Motor neuron (in vitro differentiated cells): Measurements from ENCODE around the gene KSR2. TPM values are rescaled to one million over a fixed set of nuclear protein-coding genes. Genes with fewer than 3 reads are reported as not detected.

Experiments
- ATAC-seq, 8 experiments: fragments of 200-7000 bp; cut with Tn5 transposase; replicated peaks in 6 of 8; 2 replicates each; pipeline ENCODE4 v1.8.0; 2021; ENCODE audit warnings: mild to moderate bottlenecking in 8 of 8, moderate library complexity in 8 of 8
- H3K27ac ChIP-seq, 2 donors: fragments of 250-450 bp; sonication (Bioruptor Pico); 2 replicates each; pipeline ENCODE4 v1.9.0; 2021; ENCODE audit warnings: antibody characterized with exemption in 2 of 2, mild to moderate bottlenecking in 2 of 2, moderate library complexity in 1 of 2
- H3K4me1 ChIP-seq, 2 donors: fragments of 250-450 bp; sonication (Bioruptor Pico); replicated peaks in 1 of 2; 2 replicates each; pipeline ENCODE4 v1.6.1; 2021; ENCODE audit warnings: antibody characterized with exemption in 2 of 2, mild to moderate bottlenecking in 2 of 2, moderate library complexity in 1 of 2
- H3K4me3 ChIP-seq, 5 donors: fragments of 250-450 bp; sonication (Bioruptor Pico); 2 replicates each; pipeline ENCODE4 v1.9.0; 2021; ENCODE audit warnings: antibody characterized with exemption in 5 of 5, mild to moderate bottlenecking in 5 of 5, moderate library complexity in 4 of 5
- WGBS, 10 experiments: fragments of 450-650 bp; shearing (Covaris generic); methylation state at CpG; one replicate each; pipeline ENCODE4 v1.0.0; 2022; 5-methylcytosine and 5-hydroxymethylcytosine counted together
- in situ Hi-C, 9 experiments: fragments of 400-800 bp; cut with MboI; loops; one replicate each; pipeline ENCODE4 v1.15.0; 2021; ENCODE audit warnings: low sequenced_read_pairs in 9 of 9, low pct_unique_long_range_greater_than_20kb in 2 of 9; ENCODE audit not compliant: unreplicated experiment in 9 of 9
- total RNA-seq, 8 experiments: library from RNA; unstranded; fragments of 300-600 nt; gene quantifications; 2 replicates each; pipeline versions ENCODE4 v1.2.3 to v1.2.4, GENCODE V29; 2022

The KSR2 gene
- total RNA-seq, 8 experiments from 2014 or later: 0.09 to 2.3 (median 1.0) TPM

GRCh38 chr12:117986705-117987469, 18.1 kb upstream of the KSR2 start:
- Histone ChIP-seq H3K4me1 (no peaks in the 10 kb centered on the region), H3K4me3 (no peak overlapping the region), H3K27ac (no peak overlapping the region)
- 2 to 88% (median 46%) methylated on average over 1 to 4 of the region's 4 CpGs for WGBS, 10 experiments
- in situ Hi-C loops: no loop called here
- ATAC-seq: peak in 3 of 8 experiments; percentile 83 to 92 (median 92)

- no peak for ATAC-seq
- no peak overlapping the region for H3K27ac ChIP-seq
- in situ Hi-C loops: no loop called here
- no peaks in the 10 kb centered on the region for H3K4me1 ChIP-seq
- 80 to 100% (median 90%) methylated on average over 1 to 2 of the region's 2 CpGs; no CpG with 5 or more reads in 6 of the 10 experiments for WGBS, 10 experiments
- H3K4me3 ChIP-seq: no peak overlapping the region
Observed at GRCh38 chr12:117985182-117985581, 16.4 kb upstream of the KSR2 start.

- no peak for ATAC-seq
- in situ Hi-C loops: no loop called here
- Histone ChIP-seq H3K4me1 (no peaks in the 10 kb centered on the region), H3K4me3 (no peak overlapping the region), H3K27ac (no peak overlapping the region)
- 69 to 100% (median 88%) methylated on average over 1 to 4 of the region's 5 CpGs; no CpG with 5 or more reads in 5 of the 10 experiments for WGBS, 10 experiments
Observed at GRCh38 chr12:117981267-117981666, 12.5 kb upstream of the KSR2 start.

- 0 to 96% (median 48%) methylated on average over 1 to 4 of the region's 4 CpGs; no CpG with 5 or more reads in 2 of the 10 experiments for WGBS, 10 experiments
- H3K27ac ChIP-seq: no peak overlapping the region
- H3K4me1 ChIP-seq: no peaks in the 10 kb centered on the region
- in situ Hi-C loops: no loop called here
- no peak overlapping the region for H3K4me3 ChIP-seq
- ATAC-seq: peak in 3 of 8 experiments; percentile 85 to 95 (median 90)
Observed at GRCh38 chr12:117980616-117981015, 11.8 kb upstream of the KSR2 start.

- in situ Hi-C loops: no loop called here
- 43 to 100% (median 100%) methylated on average over 1 of the region's 1 CpG; no CpG with 5 or more reads in 1 of the 10 experiments for WGBS, 10 experiments
Observed at GRCh38 chr12:117977373-117977772, 8.6 kb upstream of the KSR2 start.

GRCh38 chr12:117975006-117975405, 6.2 kb upstream of the KSR2 start:
- WGBS, 10 experiments: 33 to 92% (median 64%) methylated on average over 1 to 3 of the region's 3 CpGs; no CpG with 5 or more reads in 3 of the 10 experiments
- ATAC-seq: no peak

More at GRCh38 chr12:117977373-117977772, 8.6 kb upstream of the KSR2 start:
- no peak overlapping the region for H3K27ac ChIP-seq
- no peaks in the 10 kb centered on the region for H3K4me1 ChIP-seq
- no peak overlapping the region for H3K4me3 ChIP-seq
- no peak for ATAC-seq

GRCh38 chr12:117972301-117972700, 3.5 kb upstream of the KSR2 start:
- peak in 1 of 8 experiments; percentile 55 for ATAC-seq
- Histone ChIP-seq H3K27ac (no peak overlapping the region), H3K4me3 (no peak overlapping the region), H3K4me1 (peaks cover 0 to 5% of the 10 kb centered on the region in 2 donors)
- in situ Hi-C loops: no loop called here
- WGBS, 10 experiments: 40 to 100% (median 69%) methylated on average over 1 to 2 of the region's 2 CpGs; no CpG with 5 or more reads in 5 of the 10 experiments

More at GRCh38 chr12:117975006-117975405, 6.2 kb upstream of the KSR2 start:
- Histone ChIP-seq H3K4me3 (no peak overlapping the region), H3K4me1 (no peaks in the 10 kb centered on the region), H3K27ac (no peak overlapping the region)
- in situ Hi-C loops: no loop called here

GRCh38 chr12:117970334-117970733, 1.5 kb upstream of the KSR2 start:
- no peak overlapping the region for H3K27ac ChIP-seq
- in situ Hi-C loops: no loop called here
- no peak overlapping the region for H3K4me3 ChIP-seq
- WGBS, 10 experiments: 61 to 100% (median 100%) methylated on average over 1 to 3 of the region's 4 CpGs; no CpG with 5 or more reads in 5 of the 10 experiments
- peaks cover 0 to 5% of the 10 kb centered on the region in 2 donors for H3K4me1 ChIP-seq
- ATAC-seq: no peak

- WGBS, 10 experiments: 0 to 10% (median 0%) methylated on average over 2 to 4 of the region's 10 CpGs; no CpG with 5 or more reads in 5 of the 10 experiments
- peaks cover 0 to 5% of the 10 kb centered on the region in 2 donors for H3K4me1 ChIP-seq
- in situ Hi-C loops: no loop called here
- ATAC-seq: no peak
- H3K27ac ChIP-seq: peak overlapping the region; percentile 47 to 52
- H3K4me3 ChIP-seq: peak overlapping the region; percentile 46 to 68 (median 62)
Observed at GRCh38 chr12:117968151-117968789, 520 bp downstream of the KSR2 start.

GRCh38 chr12:117967512-117967911, 1.3 kb downstream of the KSR2 start:
- no peak for ATAC-seq
- Histone ChIP-seq H3K4me1 (peaks cover 0 to 5% of the 10 kb centered on the region in 2 donors), H3K27ac (no peak overlapping the region), H3K4me3 (peak overlapping the region; percentile 46 to 68 (median 62))
- in situ Hi-C loops: no loop called here
- 0 to 67% (median 19%) methylated on average over 1 to 9 of the region's 12 CpGs; no CpG with 5 or more reads in 2 of the 10 experiments for WGBS, 10 experiments

- 0 to 61% (median 39%) methylated on average over 1 to 4 of the region's 4 CpGs; no CpG with 5 or more reads in 1 of the 10 experiments for WGBS, 10 experiments
- Histone ChIP-seq H3K27ac (no peak overlapping the region), H3K4me3 (peak overlapping the region in 4 of 5 donors; percentile 52 to 68 (median 64)), H3K4me1 (peaks cover 0 to 5% of the 10 kb centered on the region in 2 donors)
- in situ Hi-C loops: no loop called here
- ATAC-seq: no peak
Observed at GRCh38 chr12:117967043-117967442, 1.7 kb downstream of the KSR2 start.

- Histone ChIP-seq H3K4me1 (peaks cover 0 to 5% of the 10 kb centered on the region in 2 donors), H3K4me3 (peak overlapping the region in 2 of 5 donors; percentile 62 to 68), H3K27ac (no peak overlapping the region)
- 20 to 78% (median 46%) methylated on average over 1 to 8 of the region's 9 CpGs; no CpG with 5 or more reads in 5 of the 10 experiments for WGBS, 10 experiments
- in situ Hi-C loops: no loop called here
- no peak for ATAC-seq
Observed at GRCh38 chr12:117966511-117966910, 2.3 kb downstream of the KSR2 start.

GRCh38 chr12:117963836-117964235, 5.0 kb downstream of the KSR2 start:
- Histone ChIP-seq H3K4me1 (peaks cover 0 to 3% of the 10 kb centered on the region in 2 donors), H3K4me3 (no peak overlapping the region), H3K27ac (no peak overlapping the region)
- ATAC-seq: no peak
- in situ Hi-C loops: no loop called here
- WGBS, 10 experiments: 57 to 93% (median 70%) methylated on average over 1 to 5 of the region's 7 CpGs; no CpG with 5 or more reads in 6 of the 10 experiments
